PC-9 (cell line): ENCODE measurements around the gene LCN10. TPM values are rescaled to one million over a fixed set of nuclear protein-coding genes. Genes with fewer than 3 reads are reported as not detected.

Experiments
- BruUV-seq: library from RNA; stranded (reverse); fragments of 400-500 nt; replicated peaks from 2 replicates; lab custom pipeline; 2021; lab: Mats Ljungman, UMichigan
- CTCF ChIA-PET: fragments of 300-600 bp; sonication (Branson Sonifier 250); formaldehyde crosslinking; loops from one replicate; lab custom pipeline; 2022; ENCODE audit warnings: antibody characterized with exemption; lab: Charles Lee
- POLR2A ChIA-PET: fragments of 300-600 bp; sonication (Branson Sonifier 250); formaldehyde crosslinking; loops from one replicate; lab custom pipeline; 2022; ENCODE audit warnings: antibody characterized with exemption; ENCODE audit not compliant: unreplicated experiment; lab: Charles Lee
- DNase-seq, 2 experiments: peaks; one replicate each; pipeline versions ENCODE4 v3.0.0 to v3.0.0-alpha.2; 2015 to 2022; ENCODE audit warnings: mixed read lengths in 1 of 2
- H2AFZ ChIP-seq: fragments of 200-600 bp; sonication (generic); 2 replicates; pipeline ENCODE4 v1.8.1; 2017; ENCODE audit warnings: antibody characterized with exemption
- H3F3A ChIP-seq: fragments of 200-600 bp; sonication (generic); 2 replicates; pipeline ENCODE4 v1.8.1; 2017; ENCODE audit warnings: antibody characterized with exemption, mild to moderate bottlenecking, low read depth; ENCODE audit not compliant: insufficient read depth
- H3K27ac ChIP-seq: fragments of 200-600 bp; sonication (generic); 2 replicates; pipeline ENCODE4 v1.6.1; 2016; ENCODE audit warnings: mixed run types
- H3K27me3 ChIP-seq: fragments of 200-600 bp; sonication (generic); 2 replicates; pipeline ENCODE4 v1.6.1; 2016; ENCODE audit warnings: low read depth, mixed run types; ENCODE audit not compliant: insufficient read depth
- H3K36me3 ChIP-seq: fragments of 200-600 bp; sonication (generic); 2 replicates; pipeline ENCODE4 v1.6.1; 2016; ENCODE audit warnings: low read depth, mixed run types
- H3K4me1 ChIP-seq: fragments of 200-600 bp; sonication (generic); replicated peaks from 2 replicates; pipeline ENCODE4 v1.6.1; 2016; ENCODE audit warnings: mixed run types; ENCODE audit not compliant: insufficient read depth
- H3K4me2 ChIP-seq: fragments of 200-600 bp; sonication (generic); 2 replicates; pipeline ENCODE4 v1.6.1; 2017; ENCODE audit warnings: mixed run types
- H3K4me3 ChIP-seq: fragments of 200-600 bp; sonication (generic); 2 replicates; pipeline ENCODE4 v1.6.1; 2016; ENCODE audit warnings: mixed run types
- H3K79me2 ChIP-seq: fragments of 200-600 bp; sonication (generic); 2 replicates; pipeline ENCODE4 v1.6.1; 2017; ENCODE audit warnings: low read depth, mixed run types
- H3K9me2 ChIP-seq: fragments of 200-600 bp; sonication (generic); 2 replicates; pipeline ENCODE4 v1.8.1; 2017; ENCODE audit warnings: mild to moderate bottlenecking; ENCODE audit not compliant: insufficient read depth
- H3K9me3 ChIP-seq: fragments of 200-600 bp; sonication (generic); 2 replicates; pipeline ENCODE4 v1.8.1; 2016; ENCODE audit warnings: low read depth; ENCODE audit not compliant: insufficient read depth
- H4K20me1 ChIP-seq: fragments of 200-600 bp; sonication (generic); 2 replicates; pipeline ENCODE4 v1.8.1; 2017; ENCODE audit not compliant: insufficient read depth
- EZH2 ChIP-seq: fragments of 200-600 bp; sonication (generic); IDR thresholded peaks from 2 replicates; pipeline ENCODE4 v1.8.0; 2017; ENCODE audit warnings: antibody characterized with exemption, low read depth
- intact Hi-C: fragments of 100-400 bp; cut with micrococcal nuclease; formaldehyde crosslinking; loops from one replicate; pipeline ENCODE4 v1.10.0; 2022; ENCODE audit not compliant: unreplicated experiment
- total RNA-seq: library from RNA; stranded (reverse); gene quantifications from 2 replicates; pipeline ENCODE4 v1.2.3, GENCODE V29; 2021
- TF ChIP-seq, protein P1 (sequence below): fragments of 200-600 bp; sonication (generic); conservative IDR thresholded peaks from 2 replicates; pipeline ENCODE4 v1.6.1; 2017; ENCODE audit warnings: mixed run types, antibody characterized with exemption, mild to moderate bottlenecking, moderate library complexity

The LCN10 gene
- total RNA-seq, 1 experiment from 2014 or later: 0.94 TPM

DNA sequence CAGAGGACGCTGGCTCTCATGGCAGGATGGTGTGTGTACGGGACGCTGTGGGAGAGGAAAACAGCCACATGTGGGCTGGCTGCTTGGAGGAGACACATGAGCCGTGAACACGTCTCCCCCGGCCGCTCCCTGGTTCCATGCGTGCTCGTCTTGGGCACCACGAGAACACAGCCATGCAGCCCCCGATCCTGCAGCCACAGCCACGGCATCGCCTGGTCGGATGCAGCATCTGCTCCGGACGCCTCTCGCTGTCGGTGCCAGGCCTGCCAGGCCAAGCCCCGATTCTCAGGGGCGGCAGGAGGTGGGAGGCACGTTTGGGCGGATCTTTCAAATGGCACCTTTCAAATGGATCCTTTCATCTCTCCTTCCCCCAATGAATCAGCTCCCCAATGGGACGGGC is 3.2 kb downstream of the LCN10 start:
- BruUV-seq: no TSS peak
- Histone ChIP-seq H3K27me3 (peaks cover 69% of the 10 kb centered on the region), H4K20me1 (no peaks in the 10 kb centered on the region), H3K9me3 (no peaks in the 10 kb centered on the region), H3K36me3 (no peaks in the 10 kb centered on the region), H3K4me3 (no peak overlapping the region), H2AFZ (no peak overlapping the region), H3K27ac (no peak overlapping the region), H3K9me2 (no peaks in the 10 kb centered on the region), H3K4me2 (no peak overlapping the region), H3K4me1 (no peaks in the 10 kb centered on the region), H3K79me2 (no peaks in the 10 kb centered on the region), H3F3A (no peaks in the 10 kb centered on the region; the same call in 1 of the 2 replicates)
- intact Hi-C loops: no loop called here
- no peak for TF ChIP-seq EZH2
- TF ChIP-seq, protein P1, sequence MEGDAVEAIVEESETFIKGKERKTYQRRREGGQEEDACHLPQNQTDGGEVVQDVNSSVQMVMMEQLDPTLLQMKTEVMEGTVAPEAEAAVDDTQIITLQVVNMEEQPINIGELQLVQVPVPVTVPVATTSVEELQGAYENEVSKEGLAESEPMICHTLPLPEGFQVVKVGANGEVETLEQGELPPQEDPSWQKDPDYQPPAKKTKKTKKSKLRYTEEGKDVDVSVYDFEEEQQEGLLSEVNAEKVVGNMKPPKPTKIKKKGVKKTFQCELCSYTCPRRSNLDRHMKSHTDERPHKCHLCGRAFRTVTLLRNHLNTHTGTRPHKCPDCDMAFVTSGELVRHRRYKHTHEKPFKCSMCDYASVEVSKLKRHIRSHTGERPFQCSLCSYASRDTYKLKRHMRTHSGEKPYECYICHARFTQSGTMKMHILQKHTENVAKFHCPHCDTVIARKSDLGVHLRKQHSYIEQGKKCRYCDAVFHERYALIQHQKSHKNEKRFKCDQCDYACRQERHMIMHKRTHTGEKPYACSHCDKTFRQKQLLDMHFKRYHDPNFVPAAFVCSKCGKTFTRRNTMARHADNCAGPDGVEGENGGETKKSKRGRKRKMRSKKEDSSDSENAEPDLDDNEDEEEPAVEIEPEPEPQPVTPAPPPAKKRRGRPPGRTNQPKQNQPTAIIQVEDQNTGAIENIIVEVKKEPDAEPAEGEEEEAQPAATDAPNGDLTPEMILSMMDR: no peak
- ChIA-PET CTCF (no interaction called here), POLR2A (no interaction called here)
- DNase-seq: no peak

DNA sequence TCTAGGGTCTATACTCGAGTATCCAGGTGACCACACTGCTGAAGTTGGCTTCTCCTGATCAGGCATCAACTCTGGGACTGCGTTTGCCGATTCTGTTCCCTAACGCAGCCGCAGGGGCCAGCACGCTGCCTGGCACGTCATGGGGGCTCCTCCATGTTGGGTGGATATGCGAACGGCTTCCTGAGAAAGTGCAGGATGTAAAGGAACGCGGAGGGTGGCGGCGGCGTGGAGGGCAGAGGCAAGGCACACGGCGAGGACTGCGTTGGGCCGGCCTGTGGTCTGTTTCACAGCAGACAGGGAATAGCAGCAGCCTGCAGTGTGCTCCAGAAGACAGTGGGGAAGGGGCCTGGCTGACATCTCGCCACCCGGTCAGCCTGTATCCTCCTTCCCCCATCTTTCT is 3.8 kb downstream of the LCN10 start:
- intact Hi-C loops: no loop called here
- Histone ChIP-seq H3F3A (no peaks in the 10 kb centered on the region; the same call in 1 of the 2 replicates), H3K9me2 (no peaks in the 10 kb centered on the region), H3K9me3 (no peaks in the 10 kb centered on the region), H3K36me3 (no peaks in the 10 kb centered on the region), H2AFZ (no peak overlapping the region), H3K79me2 (no peaks in the 10 kb centered on the region), H3K4me2 (no peak overlapping the region), H3K27ac (no peak overlapping the region), H3K4me3 (no peak overlapping the region), H3K27me3 (peaks cover 63% of the 10 kb centered on the region), H4K20me1 (no peaks in the 10 kb centered on the region), H3K4me1 (no peaks in the 10 kb centered on the region)
- ChIA-PET CTCF (no interaction called here), POLR2A (no interaction called here)
- DNase-seq: no peak
- TF ChIP-seq EZH2: no peak
- TF ChIP-seq, protein P1: no peak
- no TSS peak for BruUV-seq

DNA sequence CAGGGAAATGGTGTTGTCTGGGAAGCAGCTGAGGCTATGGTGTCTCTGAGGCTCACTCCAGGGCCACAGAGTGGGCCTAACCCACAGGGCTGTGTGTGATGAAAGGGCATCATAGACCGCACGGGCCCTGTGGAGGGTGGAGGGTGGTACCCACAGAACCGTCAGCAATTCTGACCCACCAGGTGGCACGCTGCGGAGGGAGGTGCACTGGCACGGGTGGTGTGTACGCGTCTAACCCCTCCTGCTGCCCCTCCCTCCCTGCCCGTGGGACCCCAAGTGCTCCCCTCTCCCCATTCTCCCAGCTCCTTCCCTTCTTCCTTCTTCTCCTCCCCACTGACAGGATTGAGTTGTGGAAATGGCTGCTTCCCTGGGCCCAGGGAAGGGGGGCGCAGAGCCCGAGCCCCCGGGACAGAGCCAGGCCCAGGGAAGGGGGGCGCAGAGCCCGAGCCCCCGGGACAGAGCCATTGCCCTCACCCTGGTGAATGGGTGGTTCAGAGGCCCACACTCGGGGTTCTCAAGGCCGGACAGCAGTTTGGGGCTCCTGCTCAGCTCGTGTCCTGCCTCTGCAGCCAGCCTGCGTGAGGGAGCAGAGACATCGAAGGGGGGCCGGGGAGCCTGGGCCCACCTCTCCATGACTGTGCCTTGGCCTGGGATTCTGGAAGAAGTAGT is 6.8 kb downstream of the LCN10 start:
- H2AFZ ChIP-seq: no peak overlapping the region
- no peaks in the 10 kb centered on the region for H3K4me1 ChIP-seq
- CTCF ChIA-PET: no interaction called here
- H3K36me3 ChIP-seq: no peaks in the 10 kb centered on the region
- H3F3A ChIP-seq: peaks cover 9% of the 10 kb centered on the region
- no peak overlapping the region for H3K4me3 ChIP-seq
- DNase-seq: no peak
- H3K9me3 ChIP-seq: no peaks in the 10 kb centered on the region
- POLR2A ChIA-PET: interaction anchor here (0.7 kb wide), 1 partner anchor 13 kb away, joined by 3 read pairs; no protein-coding TSS in a partner anchor
- BruUV-seq: no TSS peak
- no peaks in the 10 kb centered on the region for H4K20me1 ChIP-seq
- peaks cover 33% of the 10 kb centered on the region for H3K27me3 ChIP-seq
- peaks cover 7% of the 10 kb centered on the region; the same call in 1 of the 2 replicates for H3K79me2 ChIP-seq
- TF ChIP-seq, protein P1: no peak
- no peak for TF ChIP-seq EZH2
- H3K27ac ChIP-seq: no peak overlapping the region
- no peaks in the 10 kb centered on the region for H3K9me2 ChIP-seq
- H3K4me2 ChIP-seq: no peak overlapping the region
- intact Hi-C loops: no loop called here
